Epithelial cell of proximal tubule (primary cell): Measurements from ENCODE around the gene C9orf57. TPM values are rescaled to one million over a fixed set of nuclear protein-coding genes. Genes with fewer than 3 reads are reported as not detected.

Experiments
- DNase-seq: peaks from one replicate; pipeline ENCODE4 v3.0.0-alpha.2; 2011; ENCODE audit warnings: low read depth
- H3K4me3 ChIP-seq: 2 replicates; pipeline ENCODE4 v1.5.1; 2011; ENCODE audit warnings: low read depth, mild to moderate bottlenecking, low read length
- total RNA-seq: library from RNA; depleted of rRNA; stranded (reverse); fragments of >200 nt; gene quantifications from 2 replicates; pipeline ENCODE4 v1.2.3, GENCODE V29; 2015
- TF ChIP-seq, protein P1 (sequence below): conservative IDR thresholded peaks from 2 replicates; pipeline ENCODE4 v1.5.1; 2012; ENCODE audit warnings: low read depth, mild to moderate bottlenecking, low read length

The C9orf57 gene
- total RNA-seq, 1 donor from 2014 or later = not detected

DNA sequence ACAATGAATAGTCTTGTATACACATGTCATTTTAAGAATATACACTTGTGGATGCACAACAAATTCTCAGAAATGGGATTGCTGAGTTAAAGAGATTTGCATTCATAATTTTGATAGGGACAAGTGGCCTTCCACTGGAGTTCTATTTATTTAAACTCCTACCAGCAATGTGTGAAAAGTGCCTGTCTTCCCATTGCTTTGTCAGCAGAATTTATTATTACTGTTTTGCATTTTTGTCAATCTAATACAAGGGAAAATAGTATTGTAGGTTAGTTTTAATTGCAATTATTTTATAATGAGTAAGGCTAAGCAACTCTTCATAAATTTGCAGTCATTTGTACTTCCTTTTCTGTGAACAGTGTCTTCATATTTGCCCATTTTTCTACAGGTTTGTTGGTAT lies 55.0 kb downstream of the C9orf57 start:
- TF ChIP-seq, protein P1, sequence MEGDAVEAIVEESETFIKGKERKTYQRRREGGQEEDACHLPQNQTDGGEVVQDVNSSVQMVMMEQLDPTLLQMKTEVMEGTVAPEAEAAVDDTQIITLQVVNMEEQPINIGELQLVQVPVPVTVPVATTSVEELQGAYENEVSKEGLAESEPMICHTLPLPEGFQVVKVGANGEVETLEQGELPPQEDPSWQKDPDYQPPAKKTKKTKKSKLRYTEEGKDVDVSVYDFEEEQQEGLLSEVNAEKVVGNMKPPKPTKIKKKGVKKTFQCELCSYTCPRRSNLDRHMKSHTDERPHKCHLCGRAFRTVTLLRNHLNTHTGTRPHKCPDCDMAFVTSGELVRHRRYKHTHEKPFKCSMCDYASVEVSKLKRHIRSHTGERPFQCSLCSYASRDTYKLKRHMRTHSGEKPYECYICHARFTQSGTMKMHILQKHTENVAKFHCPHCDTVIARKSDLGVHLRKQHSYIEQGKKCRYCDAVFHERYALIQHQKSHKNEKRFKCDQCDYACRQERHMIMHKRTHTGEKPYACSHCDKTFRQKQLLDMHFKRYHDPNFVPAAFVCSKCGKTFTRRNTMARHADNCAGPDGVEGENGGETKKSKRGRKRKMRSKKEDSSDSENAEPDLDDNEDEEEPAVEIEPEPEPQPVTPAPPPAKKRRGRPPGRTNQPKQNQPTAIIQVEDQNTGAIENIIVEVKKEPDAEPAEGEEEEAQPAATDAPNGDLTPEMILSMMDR = no peak
- DNase-seq = no peak
- no peak overlapping the region for H3K4me3 ChIP-seq

Other genes with a start within 250 kb of the C9orf57 start
- 16.9 and 23.4 TPM in 2 replicates for gene ABHD17B, start 149.4 kb downstream of the C9orf57 start, total RNA-seq
- 9.8 and 12.9 TPM in 2 replicates for gene C9orf85, start 149.0 kb downstream of the C9orf57 start, total RNA-seq
- 1.2 and 2.4 TPM in 2 replicates for gene GDA, start 88.8 kb upstream of the C9orf57 start, total RNA-seq